Central memory CD4-positive, alpha-beta T cell (primary cell): ENCODE results near the gene KIR3DL1.
"Not testable (repeated sequence)": the region's sequence is repeated elsewhere in the genome, so short reads cannot be mapped to it uniquely, and the experiment has no call there.

Experiments used
- DNase-seq: peaks from one replicate; pipeline ENCODE4 v3.0.0; 2022

Gene KIR3DL1

GRCh38 chr19:54817670-54818536 is 1.6 kb downstream of the KIR3DL1 start:
- no peak for DNase-seq

GRCh38 chr19:54824416-54824815 is 8.1 kb downstream of the KIR3DL1 start:
- DNase-seq: not testable (repeated sequence)

- DNase-seq: not testable (repeated sequence)
Measured at GRCh38 chr19:54825326-54825725, 9.1 kb downstream of the KIR3DL1 start.

GRCh38 chr19:54828064-54828463 is 11.8 kb downstream of the KIR3DL1 start:
- DNase-seq: not testable (repeated sequence)

- DNase-seq: not testable (repeated sequence)
Measured at GRCh38 chr19:54832496-54832895, 16.2 kb downstream of the KIR3DL1 start, which contains the start of gene KIR2DS4. TSS of gene KIR2DS4 (plus strand) at chr19:54832676.

DNA sequence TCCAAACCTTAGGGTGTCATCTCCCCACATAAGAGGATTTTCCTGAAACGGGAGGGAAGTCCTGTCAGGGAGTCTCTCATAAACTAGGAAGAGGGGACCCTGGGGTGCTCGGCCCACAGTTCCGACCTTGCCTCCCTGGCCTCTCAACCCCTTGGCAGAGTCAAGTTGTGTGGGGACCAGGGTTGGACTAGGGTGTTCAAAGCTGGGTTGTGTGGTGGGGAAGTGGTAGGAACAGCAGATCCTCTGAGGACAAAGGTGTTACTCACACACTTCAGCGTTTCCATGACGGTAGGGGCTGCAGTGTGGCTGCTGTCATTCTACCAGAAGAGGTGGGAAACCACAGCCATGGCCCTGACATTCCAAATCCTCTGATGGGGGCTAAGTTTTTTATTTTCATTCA is 18.9 kb downstream of the KIR3DL1 start:
- DNase-seq: not testable (repeated sequence)

GRCh38 chr19:54837522-54837921 is 21.3 kb downstream of the KIR3DL1 start:
- not testable (repeated sequence) for DNase-seq

DNA sequence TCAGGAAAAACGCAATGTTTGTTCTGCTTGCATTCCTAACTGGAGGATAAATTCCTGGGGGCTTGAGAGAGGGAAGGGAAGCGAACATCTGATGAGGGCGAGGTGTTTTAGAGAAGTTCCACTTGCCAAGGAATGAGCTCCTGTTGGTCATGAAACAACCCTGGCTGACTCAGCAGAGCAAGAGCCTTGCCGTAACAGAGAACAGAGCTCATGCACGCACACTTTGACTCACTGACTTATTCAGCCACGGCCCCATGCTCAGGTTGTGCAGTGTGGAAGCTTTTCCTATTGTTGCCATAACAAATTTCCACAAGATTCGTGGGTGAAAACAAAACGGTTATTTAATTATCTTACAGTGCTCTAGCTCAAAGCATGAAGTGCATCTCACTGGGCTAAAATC is 26.9 kb downstream of the KIR3DL1 start:
- not testable (repeated sequence) for DNase-seq

DNA sequence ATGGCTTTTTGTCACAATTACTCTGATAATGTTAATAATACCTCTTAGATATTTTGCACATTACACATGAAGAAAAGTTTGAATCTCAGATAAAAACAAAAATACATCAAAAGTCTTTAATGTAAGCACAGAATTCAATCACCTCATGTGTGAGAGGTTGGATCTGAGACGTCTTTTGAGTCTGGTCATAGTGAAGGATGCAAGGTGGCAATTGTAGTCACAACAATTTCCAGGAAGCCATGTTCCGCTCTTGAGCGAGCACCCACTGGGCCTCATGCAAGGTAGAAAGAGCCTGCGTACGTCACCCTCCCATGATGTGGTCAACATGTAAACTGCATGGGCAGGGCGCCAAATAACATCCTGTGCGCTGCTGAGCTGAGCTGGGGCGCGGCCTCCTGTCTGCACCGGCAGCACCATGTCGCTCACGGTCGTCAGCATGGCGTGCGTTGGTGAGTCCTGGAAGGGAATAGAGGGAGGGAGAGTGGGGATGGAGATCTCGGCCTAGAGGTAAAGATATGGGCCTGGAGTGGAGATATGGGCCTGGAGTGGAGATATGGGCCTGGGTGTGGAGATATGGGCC is 33.9 kb downstream of the KIR3DL1 start, which contains the start of gene KIR3DL2:
TSS of gene KIR3DL2 (plus strand) at position 383 of the 580 bp plus-strand sequence. CDS start at position 416, 33 bp downstream.
- not testable (repeated sequence) for DNase-seq

DNA sequence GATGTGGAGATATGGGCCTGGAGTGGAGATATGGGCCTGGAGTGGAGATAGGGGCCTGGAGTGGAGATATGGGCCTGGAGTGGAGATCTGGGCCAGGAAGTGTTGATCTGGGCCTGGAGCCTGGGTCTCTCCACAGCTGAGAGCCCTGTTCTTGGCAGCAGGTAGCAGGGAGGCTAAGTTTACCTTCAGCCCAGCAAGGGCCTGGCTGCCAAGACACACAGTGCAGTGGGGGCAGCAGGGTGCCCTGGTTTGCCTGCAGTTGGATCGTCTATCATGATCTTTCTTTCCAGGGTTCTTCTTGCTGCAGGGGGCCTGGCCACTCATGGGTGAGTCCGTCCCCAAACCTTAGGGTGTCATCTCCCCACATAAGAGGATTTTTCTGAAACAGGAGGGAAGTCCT is 34.7 kb downstream of the KIR3DL1 start:
- no peak for DNase-seq

DNA sequence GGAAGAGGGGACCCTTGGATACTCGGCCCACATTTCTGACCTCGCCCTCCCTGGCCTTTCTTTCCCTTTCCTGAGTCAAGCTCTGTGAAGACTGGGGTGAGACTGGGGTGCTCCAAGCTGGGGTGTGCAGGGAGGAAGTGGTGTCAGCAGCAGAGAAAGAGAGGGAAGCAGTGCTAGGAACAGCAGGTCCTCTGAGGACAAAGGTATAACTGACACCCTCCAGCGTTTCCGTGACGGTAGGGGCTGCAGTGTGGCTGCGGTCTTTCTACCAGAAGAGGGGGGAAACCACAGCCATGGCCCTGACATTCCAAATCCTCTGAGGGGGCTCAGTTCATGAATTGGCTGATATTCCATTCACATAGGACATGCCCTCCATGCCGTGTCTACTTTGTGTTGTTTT is 35.1 kb downstream of the KIR3DL1 start:
- DNase-seq: no peak

DNA sequence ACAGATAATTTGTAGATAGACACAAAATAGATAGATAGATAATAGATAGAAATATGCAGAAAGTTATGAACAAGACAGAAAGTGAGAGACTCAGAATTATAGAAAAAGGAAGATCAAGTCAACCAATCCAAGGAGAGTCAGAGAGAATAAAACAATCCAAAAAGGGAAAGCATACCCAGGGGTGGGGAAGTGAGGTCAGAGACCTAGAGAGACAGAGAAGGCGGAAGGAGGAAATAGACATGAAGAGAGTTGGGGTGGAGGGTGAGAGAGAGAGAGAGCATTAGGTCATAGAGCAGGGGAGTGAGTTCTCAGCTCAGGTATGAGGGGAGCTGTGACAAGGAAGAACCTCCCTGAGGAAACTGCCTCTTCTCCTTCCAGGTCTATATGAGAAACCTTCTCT is 39.0 kb downstream of the KIR3DL1 start:
- DNase-seq: not testable (repeated sequence)

DNA sequence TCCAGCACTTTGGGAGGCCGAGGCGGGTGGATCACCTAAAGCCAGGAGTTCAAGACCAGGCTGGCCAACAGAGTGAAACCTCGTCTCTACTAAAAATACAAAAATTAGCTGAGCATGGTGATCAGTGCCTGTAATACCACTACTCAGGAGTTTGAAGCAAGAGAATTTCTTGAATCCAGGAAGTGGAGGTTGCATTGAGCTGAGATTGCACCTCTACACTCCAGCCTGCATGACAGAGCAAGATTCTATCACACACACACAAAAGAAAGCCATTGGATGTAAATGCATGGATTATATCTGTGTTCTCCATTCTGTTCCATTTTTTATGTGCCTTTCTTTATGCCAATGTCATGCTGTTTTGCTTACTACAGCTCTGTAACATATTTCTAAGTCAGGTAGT is 42.2 kb downstream of the KIR3DL1 start:
- DNase-seq: not testable (repeated sequence)

DNA sequence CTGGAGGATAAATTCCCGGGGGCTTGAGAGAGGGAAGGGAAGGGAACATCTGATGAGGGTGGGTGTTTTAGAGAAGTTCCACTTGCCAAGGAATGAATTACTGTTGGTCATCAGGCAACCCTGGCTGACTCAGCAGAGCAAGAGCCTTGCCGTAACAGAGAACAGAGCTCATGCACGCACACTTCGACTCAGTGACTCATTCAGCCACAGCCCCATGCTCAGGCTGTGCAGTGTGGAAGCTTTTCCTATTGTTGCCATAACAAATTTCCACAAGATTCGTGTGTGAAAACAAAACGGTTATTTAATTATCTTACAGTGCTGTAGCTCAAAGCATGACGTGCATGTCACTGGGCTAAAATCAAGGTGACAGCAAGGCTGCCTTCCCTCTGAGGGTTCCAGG is 43.2 kb downstream of the KIR3DL1 start:
- not testable (repeated sequence) for DNase-seq

GRCh38 chr19:54863459-54863858 is 47.2 kb downstream of the KIR3DL1 start:
- DNase-seq: not testable (repeated sequence)

- no peak for DNase-seq
Measured at GRCh38 chr19:54871696-54872095, 55.4 kb downstream of the KIR3DL1 start.

DNA sequence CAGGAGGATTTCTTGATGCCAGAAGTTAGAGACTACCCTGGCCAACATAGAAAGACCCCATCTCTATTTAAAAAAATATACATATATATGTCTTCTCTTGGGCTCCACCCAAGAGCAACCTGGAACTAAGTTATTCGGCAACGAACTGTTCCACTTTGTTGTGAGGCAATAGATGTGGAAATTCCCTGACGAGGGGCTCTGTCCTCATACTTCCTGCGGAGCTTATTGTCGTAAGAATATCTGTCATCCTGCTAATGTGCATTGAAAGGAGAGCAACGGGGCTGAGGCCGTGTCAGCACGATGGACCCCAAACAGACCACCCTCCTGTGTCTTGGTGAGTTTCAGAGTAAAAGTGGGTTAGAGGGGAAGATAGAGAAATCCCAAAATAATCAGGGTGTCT is 57.7 kb downstream of the KIR3DL1 start, which contains the start of gene FCAR:
TSS of gene FCAR (plus strand) at position 246 of the 400 bp plus-strand sequence. CDS start at position 301, 55 bp downstream.
- no peak for DNase-seq

DNA sequence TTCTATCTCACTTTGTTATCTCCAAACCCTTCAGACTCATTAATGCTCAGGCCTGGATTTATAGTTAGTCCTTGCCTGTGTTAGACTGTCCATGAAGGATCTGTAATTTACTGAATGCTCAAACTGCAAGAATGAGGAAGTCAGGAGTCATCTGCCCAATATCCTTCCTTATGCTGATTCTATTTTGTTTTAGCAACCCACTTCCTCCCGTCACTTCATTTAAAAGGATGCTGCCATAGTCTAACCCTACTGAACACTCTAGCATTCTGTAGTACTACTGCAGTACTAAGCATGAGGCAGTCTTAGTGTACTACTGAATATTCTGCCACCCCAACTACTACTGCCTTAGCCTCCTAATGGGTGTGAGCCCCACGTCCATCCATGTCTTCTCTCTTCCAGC is 59.2 kb downstream of the KIR3DL1 start:
- DNase-seq: no peak

DNA sequence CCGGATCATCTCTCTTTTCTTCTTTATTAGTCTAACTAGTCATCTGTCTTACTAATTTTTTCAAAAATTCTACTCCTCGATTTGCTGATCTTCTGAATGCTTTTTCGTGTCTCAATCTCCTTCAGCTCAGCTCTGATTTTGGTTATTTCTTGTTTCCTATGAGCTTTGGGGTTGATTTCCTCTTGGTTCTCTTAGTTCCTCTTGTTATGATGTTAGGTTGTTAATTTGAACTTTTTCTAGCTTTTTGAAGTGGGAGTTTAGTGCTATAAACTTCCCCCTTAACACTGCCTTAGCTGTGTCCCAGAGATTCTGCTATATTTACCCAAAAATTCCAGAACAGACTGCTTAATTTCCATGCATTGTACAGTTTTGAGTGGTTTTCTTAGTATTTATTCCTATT is 61.2 kb downstream of the KIR3DL1 start:
- no peak for DNase-seq
